AG10803 (cell line): ENCODE data around the gene SIK3.

Experiments
- DNase-seq: peaks from one replicate; pipeline ENCODE4 v3.0.0; 2010; ENCODE audit warnings: low read depth
- H3K4me3 ChIP-seq: 2 replicates; pipeline ENCODE4 v1.5.1; 2011; ENCODE audit warnings: mild to moderate bottlenecking, low read length, control low read depth
- CTCF ChIP-seq: conservative IDR thresholded peaks from 2 replicates; pipeline ENCODE4 v1.5.1; 2011; ENCODE audit warnings: mild to moderate bottlenecking, low read length, control low read depth, inconsistent platforms

Gene SIK3

DNA sequence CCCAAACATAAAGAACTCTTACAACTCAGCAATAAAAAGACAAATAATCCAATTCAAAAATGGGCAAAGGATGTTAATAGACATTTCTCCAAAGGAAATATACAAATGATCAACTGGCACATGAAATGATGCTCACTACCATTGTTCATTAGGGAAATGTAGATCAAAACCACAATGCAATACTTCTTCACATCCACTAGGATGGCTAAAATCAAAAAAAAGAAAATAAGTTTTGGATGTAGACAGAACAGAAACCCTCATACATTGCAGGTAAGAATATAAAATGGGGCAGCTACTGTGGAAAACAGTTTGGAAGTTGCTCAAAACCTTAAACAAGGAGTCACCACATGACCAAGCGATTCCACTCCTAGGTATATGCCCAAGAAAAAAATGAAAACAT lies 16.3 kb downstream of the SIK3 start:
- no peak for DNase-seq
- TF ChIP-seq CTCF, result no peak
- H3K4me3 ChIP-seq, result no peak overlapping the region

GRCh38 chr11:117080370-117080769 lies 17.9 kb downstream of the SIK3 start:
- no peak for DNase-seq
- no peak for TF ChIP-seq CTCF
- no peak overlapping the region for H3K4me3 ChIP-seq

DNA sequence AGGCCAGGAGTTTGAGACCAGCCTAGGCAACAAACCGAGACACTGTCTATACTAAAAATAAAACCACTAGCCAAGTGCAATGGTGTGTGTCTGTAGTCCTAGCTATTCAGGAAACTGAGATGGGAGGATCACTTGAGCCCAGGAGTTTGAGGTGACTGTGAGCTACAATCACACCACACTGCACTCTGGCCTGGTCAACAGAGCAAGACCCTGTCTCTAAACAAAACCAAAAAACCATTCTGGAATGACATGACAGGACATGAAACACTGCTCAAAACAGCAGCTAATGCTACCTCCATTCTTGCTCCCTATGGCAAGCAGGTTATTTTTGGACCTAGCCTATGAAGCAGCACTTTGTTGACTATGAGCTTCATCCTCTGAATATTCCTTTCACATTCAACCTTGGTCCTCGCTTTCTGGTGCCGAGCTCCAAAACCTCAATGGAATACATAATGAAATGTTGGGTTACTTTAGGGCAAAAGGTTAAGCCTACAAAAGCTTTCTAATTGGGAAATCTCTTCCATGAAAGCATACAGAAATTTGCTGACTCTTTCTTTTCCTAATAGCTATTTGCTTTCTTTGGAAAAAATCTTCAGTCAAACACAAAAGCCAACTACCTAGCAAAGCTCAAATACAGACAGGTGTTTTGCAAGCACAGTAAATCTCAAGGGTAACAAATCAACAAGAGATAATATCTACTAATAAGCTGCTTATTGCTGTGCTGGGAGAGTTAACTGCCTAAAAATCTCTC lies 21.1 kb downstream of the SIK3 start:
- no peak for TF ChIP-seq CTCF
- no peak for DNase-seq
- H3K4me3 ChIP-seq, result no peak overlapping the region

DNA sequence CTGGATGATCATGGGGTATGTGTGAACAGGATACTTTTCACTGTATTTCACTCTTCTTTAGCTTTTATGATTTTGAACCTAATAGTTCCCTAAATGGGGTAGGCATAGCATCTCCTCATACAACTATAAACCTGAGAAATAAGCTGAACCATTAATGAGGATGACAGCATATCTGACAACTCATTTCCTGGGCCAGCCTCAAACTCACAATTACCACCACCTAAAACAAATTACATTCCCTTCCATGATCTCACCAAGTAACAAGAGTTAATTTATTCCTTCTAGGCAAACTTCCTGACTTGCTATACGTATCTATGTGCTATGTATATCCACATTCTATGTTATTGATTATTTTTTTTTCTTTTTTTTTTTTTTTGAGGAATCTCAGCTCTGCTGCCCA lies 23.0 kb downstream of the SIK3 start:
- TF ChIP-seq CTCF, result no peak
- no peak for DNase-seq
- no peak overlapping the region for H3K4me3 ChIP-seq

GRCh38 chr11:117074119-117074518 lies 24.1 kb downstream of the SIK3 start:
- no peak for DNase-seq
- TF ChIP-seq CTCF, result no peak
- no peak overlapping the region for H3K4me3 ChIP-seq

GRCh38 chr11:117073539-117073938 lies 24.7 kb downstream of the SIK3 start:
- no peak for DNase-seq
- TF ChIP-seq CTCF, result no peak
- H3K4me3 ChIP-seq, result no peak overlapping the region
